Spleen (tissue), 11 donors: ENCODE measurements around the gene MYD88. TPM values are rescaled to one million over a fixed set of nuclear protein-coding genes. Genes with fewer than 3 reads are reported as not detected.
"Not testable (repeated sequence)": the region's sequence is repeated elsewhere in the genome, so short reads cannot be mapped to it uniquely, and the experiment has no call there.

Experiments used
- DNase-seq: peaks from one replicate; pipeline ENCODE4 v3.0.0-alpha.2; 2020
- H3K27ac ChIP-seq, 8 donors: fragments of 200-600 bp; sonication (generic) in 7 of 8; 1 replicate in 4 of 8; 2 replicates in 4 of 8; pipeline versions ENCODE4 v1.5.0 to v1.8.0; 2016 to 2021; ENCODE audit warnings: inconsistent platforms in 4 of 8, mild to moderate bottlenecking in 4 of 8, moderate library complexity in 1 of 8
- H3K27me3 ChIP-seq, 7 donors: fragments of 200-600 bp; sonication (generic) in 6 of 7; replicated peaks in 1 of 7; 1 replicate in 4 of 7; 2 replicates in 3 of 7; pipeline versions ENCODE4 v1.5.0 to v1.8.0; 2016 to 2021; ENCODE audit warnings: inconsistent platforms in 3 of 7, mild to moderate bottlenecking in 1 of 7
- H3K36me3 ChIP-seq, 6 donors: fragments of 200-600 bp; sonication (generic) in 5 of 6; 1 replicate in 4 of 6; 2 replicates in 2 of 6; pipeline versions ENCODE4 v1.5.0 to v1.8.0; 2016 to 2021; ENCODE audit warnings: inconsistent platforms in 2 of 6
- H3K4me1 ChIP-seq, 6 donors: fragments of 200-600 bp; sonication (generic) in 5 of 6; 1 replicate in 3 of 6; 2 replicates in 3 of 6; pipeline versions ENCODE4 v1.5.0 to v1.8.0; 2016 to 2021; ENCODE audit warnings: inconsistent platforms in 3 of 6
- H3K4me3 ChIP-seq, 8 donors: fragments of 200-600 bp; sonication (generic) in 7 of 8; 1 replicate in 4 of 8; 2 replicates in 4 of 8; pipeline versions ENCODE4 v1.5.0 to v1.8.0; 2016 to 2021; ENCODE audit warnings: inconsistent platforms in 4 of 8, mild to moderate bottlenecking in 4 of 8, moderate library complexity in 2 of 8
- H3K9me3 ChIP-seq, 8 donors: fragments of 200-600 bp; sonication (generic) in 7 of 8; 1 replicate in 4 of 8; 2 replicates in 4 of 8; pipeline versions ENCODE4 v1.5.0 to v1.8.0; 2016 to 2021; ENCODE audit warnings: inconsistent platforms in 4 of 8
- POLR2A ChIP-seq, 3 donors: fragments of 450-650 bp; IDR thresholded peaks; one replicate each; pipeline ENCODE4 v1.5.1; 2017; ENCODE audit warnings: antibody characterized with exemption in 3 of 3, mild to moderate bottlenecking in 1 of 3
- POLR2AphosphoS5 ChIP-seq, 3 donors: sonication (generic); formaldehyde crosslinking; IDR thresholded peaks; one replicate each; pipeline ENCODE4 v1.5.1; 2017; ENCODE audit warnings: antibody characterized with exemption in 3 of 3
- WGBS, 5 donors: extraction: QIAGEN DNeasy Blood & Tissue Kit in 3 of 5; methylation state at CpG; one replicate each; pipeline versions ENCODE4 v1.1.5 to v1.1.7; 2013 to 2018; 5-methylcytosine and 5-hydroxymethylcytosine counted together
- intact Hi-C: fragments of 100-400 bp; cut with DNase I; formaldehyde crosslinking; loops from one replicate; pipeline ENCODE4 v1.15.0; 2023; ENCODE audit warnings: low total_unique reads
- polyA plus RNA-seq, 3 donors: library from polyadenylated mRNA; stranded (reverse); fragments of 200-250 nt; gene quantifications; one replicate each; pipeline ENCODE4 v1.2.1, GENCODE V29; 2013
- total RNA-seq, 7 donors: library from RNA; depleted of rRNA in 3 of 7; stranded (reverse); fragments of >200 nt in 3 of 7; fragmentation: NEBNext Ultra II Directional in 4 of 7; extraction: Animal tissue kit (Norgen Biotek cat#: 25700) in 4 of 7; gene quantifications; one replicate each; pipeline versions ENCODE4 v1.1.0 to v1.2.1, GENCODE V29; 2016 to 2021
- TF ChIP-seq, protein P1 (sequence below), 11 experiments: fragments of 200-600 bp in 7 of 11; fragments of 450-650 bp in 4 of 11; sonication (generic) in 4 of 11; IDR thresholded peaks in 8 of 11; conservative IDR thresholded peaks in 3 of 11; 1 replicate in 7 of 11; 2 replicates in 4 of 11; pipeline versions ENCODE4 v1.4.0 to v1.8.0; 2016 to 2021; ENCODE audit warnings: antibody characterized with exemption in 11 of 11, inconsistent platforms in 4 of 11, mild to moderate bottlenecking in 1 of 11
- donor health status: healthy with polysubstance abuse.
- donor health status: DM: no; HTN: no; CAD: no; lungs with moderate emphysema.
- donor health status: DM: no; HTN: no; CAD: no.
- donor health status: Bipolar disorder and iron deficiency.
- donor health status: healthy.
- donor health status: DM: no; HTN: no; CAD: no.
- donor health status: DM: yes; HTN: yes; CAD: no.

The MYD88 gene
- total and polyA plus RNA-seq, 10 donors, result 38.8 to 146 (median 73.1) TPM

DNA sequence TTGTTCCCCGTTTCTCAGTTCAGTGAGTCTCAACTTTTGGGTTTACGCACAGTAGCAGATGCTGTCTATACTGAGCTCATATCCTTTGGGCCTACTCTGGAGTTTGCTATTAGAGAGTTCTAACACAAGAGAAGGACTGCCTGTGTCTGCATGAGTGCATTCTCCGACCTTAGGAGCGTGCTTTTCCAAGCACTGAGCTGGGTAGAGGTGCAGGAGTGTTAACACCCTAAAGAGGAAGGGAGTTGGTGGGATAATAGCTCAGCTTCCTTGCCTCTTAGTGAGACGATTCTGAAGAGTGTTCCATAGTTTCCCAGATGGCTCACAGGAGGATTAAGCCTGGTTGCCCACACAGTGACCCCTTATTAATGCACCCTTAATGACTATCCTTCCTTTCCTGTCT, 20.0 kb downstream of the MYD88 start:
- no peaks in the 10 kb centered on the region for H3K9me3 ChIP-seq

DNA sequence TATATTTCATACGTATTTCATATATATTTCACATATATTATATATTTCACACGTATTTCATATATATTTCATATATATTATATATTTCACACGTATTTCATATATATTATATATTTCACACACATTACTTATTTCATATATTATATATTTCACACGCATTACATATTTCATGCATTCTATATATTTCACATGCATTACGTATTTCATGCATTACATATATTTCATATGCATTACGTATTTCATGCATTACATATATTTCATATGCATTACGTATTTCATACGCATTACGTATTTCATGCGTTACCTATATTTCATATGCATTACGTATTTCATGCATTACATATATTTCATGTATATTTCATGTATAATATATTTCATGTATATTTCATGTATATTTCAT, 22.2 kb downstream of the MYD88 start:
- H3K27me3 ChIP-seq, intact Hi-C loops, H3K36me3 ChIP-seq, H3K27ac ChIP-seq, H3K9me3 ChIP-seq, H3K4me3 ChIP-seq, DNase-seq: not testable (repeated sequence)
- WGBS, 5 donors, result 91 to 97% (median 96%) methylated on average over 11 of the region's 11 CpGs
- peaks cover 0 to 11% (median 8%) of the 10 kb centered on the region in 6 donors for H3K4me1 ChIP-seq

More for the DNA sequence above, 20.0 kb downstream of the MYD88 start:
- WGBS, 5 donors, result 64 to 75% (median 70%) methylated on average over 5 of the region's 5 CpGs
- peak overlapping the region in 2 of 8 donors; percentile 30 to 44 for H3K27ac ChIP-seq
- H3K4me1 ChIP-seq, result peaks cover 0 to 10% (median 0%) of the 10 kb centered on the region in 6 donors
- no peaks in the 10 kb centered on the region for H3K27me3 ChIP-seq
- no peak overlapping the region for H3K4me3 ChIP-seq
- no peaks in the 10 kb centered on the region for H3K36me3 ChIP-seq
- TF ChIP-seq POLR2AphosphoS5 (IDR thresholded peaks at IDR 0.05) (no peak), POLR2A (IDR thresholded peaks at IDR 0.05) (no peak)
- TF ChIP-seq, protein P1, sequence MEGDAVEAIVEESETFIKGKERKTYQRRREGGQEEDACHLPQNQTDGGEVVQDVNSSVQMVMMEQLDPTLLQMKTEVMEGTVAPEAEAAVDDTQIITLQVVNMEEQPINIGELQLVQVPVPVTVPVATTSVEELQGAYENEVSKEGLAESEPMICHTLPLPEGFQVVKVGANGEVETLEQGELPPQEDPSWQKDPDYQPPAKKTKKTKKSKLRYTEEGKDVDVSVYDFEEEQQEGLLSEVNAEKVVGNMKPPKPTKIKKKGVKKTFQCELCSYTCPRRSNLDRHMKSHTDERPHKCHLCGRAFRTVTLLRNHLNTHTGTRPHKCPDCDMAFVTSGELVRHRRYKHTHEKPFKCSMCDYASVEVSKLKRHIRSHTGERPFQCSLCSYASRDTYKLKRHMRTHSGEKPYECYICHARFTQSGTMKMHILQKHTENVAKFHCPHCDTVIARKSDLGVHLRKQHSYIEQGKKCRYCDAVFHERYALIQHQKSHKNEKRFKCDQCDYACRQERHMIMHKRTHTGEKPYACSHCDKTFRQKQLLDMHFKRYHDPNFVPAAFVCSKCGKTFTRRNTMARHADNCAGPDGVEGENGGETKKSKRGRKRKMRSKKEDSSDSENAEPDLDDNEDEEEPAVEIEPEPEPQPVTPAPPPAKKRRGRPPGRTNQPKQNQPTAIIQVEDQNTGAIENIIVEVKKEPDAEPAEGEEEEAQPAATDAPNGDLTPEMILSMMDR (IDR thresholded peaks at IDR 0.05 in 8 of 11, conservative IDR thresholded peaks at IDR 0.05 in 3 of 11), result no peak
- intact Hi-C loops, result no loop called here
- DNase-seq, result no peak

DNA sequence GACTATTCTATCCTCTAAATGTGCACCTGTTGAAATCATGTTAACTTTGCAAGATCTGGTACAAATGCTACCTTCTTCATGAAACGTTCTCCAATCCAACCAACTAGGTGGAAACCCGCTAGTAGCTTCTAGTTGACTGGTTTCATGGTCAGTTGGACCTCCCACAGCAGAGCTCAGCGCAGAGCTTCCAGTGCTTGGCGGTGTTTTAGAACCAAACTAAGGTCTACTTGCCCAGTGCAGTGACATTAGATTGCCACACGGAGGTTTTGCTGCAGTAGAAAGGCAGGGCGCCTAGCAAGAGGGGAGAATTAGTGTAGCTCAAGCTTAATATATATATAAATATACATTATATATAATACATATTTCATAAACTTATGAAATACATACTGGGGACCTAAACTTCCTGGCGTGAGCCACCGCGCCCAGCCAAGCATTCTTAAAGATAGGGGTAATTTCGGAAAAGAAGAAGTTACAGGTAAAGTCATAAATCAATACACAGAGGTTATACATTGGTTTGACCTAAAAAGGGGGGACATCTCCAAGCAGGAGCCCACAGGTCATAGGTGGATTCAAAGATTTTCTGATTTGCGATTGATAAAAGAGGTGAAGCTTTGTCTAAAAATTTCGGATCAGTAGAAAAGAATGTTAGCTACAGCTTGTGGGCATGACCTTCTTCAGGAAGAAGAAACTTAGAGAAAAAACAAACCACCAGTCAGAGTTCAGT, 24.8 kb downstream of the MYD88 start:
- peak overlapping the region in 6 of 8 donors; percentile 94 to 99 (median 96) for H3K27ac ChIP-seq
- DNase-seq, result no peak
- intact Hi-C loops, result no loop called here

DNA sequence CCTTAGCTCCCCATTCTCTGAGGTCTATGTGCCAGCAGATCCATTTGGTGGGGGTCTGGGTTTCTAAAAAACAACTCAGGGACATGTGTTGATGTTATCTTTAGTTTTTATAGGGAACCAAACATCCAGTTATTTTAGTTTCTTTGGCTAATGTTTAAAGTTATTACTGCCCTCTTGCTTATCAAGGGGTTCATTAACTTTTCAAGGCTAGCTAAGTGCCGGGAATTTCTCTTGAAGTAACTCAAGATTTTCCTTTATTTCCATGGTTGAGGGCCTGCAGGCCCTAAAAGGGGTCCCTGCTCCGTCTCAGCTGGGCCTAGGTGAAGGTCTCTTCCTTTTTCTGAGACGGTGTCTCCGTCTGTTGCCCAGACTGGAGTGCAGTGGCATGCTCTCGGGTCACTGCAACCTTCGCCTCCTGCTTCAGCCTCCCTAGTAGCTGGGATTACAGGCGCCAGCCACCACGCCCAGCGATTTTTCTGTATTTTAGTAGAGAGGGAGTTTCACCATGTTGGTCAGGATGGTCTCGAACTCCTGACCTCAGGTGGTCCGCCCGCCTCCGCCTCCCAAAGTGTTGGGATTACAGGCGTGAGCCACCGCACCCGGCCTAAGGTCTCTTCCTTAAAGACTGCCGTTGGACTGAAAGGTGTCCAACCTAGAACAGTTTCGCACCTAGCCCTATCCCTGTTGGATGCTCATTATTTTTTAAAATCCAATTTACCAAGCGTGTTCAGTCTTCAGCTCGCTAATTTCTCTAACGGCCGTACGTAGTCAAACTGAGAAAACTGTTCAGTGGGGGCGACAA, 25.6 kb downstream of the MYD88 start:
- TF ChIP-seq, protein P1 (IDR thresholded peaks at IDR 0.05 in 8 of 11, conservative IDR thresholded peaks at IDR 0.05 in 3 of 11), result no peak
- no peak for TF ChIP-seq POLR2AphosphoS5 (IDR thresholded peaks at IDR 0.05)
- TF ChIP-seq POLR2A (IDR thresholded peaks at IDR 0.05), result no peak
- Histone ChIP-seq H3K9me3 (no peaks in the 10 kb centered on the region), H3K27ac (peak overlapping the region; percentile 92 to 99 (median 96)), H3K27me3 (no peaks in the 10 kb centered on the region), H3K36me3 (no peaks in the 10 kb centered on the region), H3K4me3 (peak overlapping the region; percentile 35 to 89 (median 74)), H3K4me1 (peaks cover 12 to 43% (median 32%) of the 10 kb centered on the region in 6 donors)
- intact Hi-C loops, result no loop called here
- peak; percentile 88 for DNase-seq
- 61 to 69% (median 66%) methylated on average over 24 of the region's 24 CpGs for WGBS, 5 donors

More for the DNA sequence above, 24.8 kb downstream of the MYD88 start:
- Histone ChIP-seq H3K9me3 (no peaks in the 10 kb centered on the region), H3K36me3 (no peaks in the 10 kb centered on the region), H3K4me1 (peaks cover 12 to 35% (median 25%) of the 10 kb centered on the region in 6 donors), H3K27me3 (no peaks in the 10 kb centered on the region), H3K4me3 (no peak overlapping the region)
- TF ChIP-seq POLR2AphosphoS5 (IDR thresholded peaks at IDR 0.05) (no peak), POLR2A (IDR thresholded peaks at IDR 0.05) (no peak)
- TF ChIP-seq, protein P1 (IDR thresholded peaks at IDR 0.05 in 8 of 11, conservative IDR thresholded peaks at IDR 0.05 in 3 of 11), result no peak
- 85 to 92% (median 89%) methylated on average over 12 of the region's 12 CpGs for WGBS, 5 donors
